DOHH2 (cell line): ENCODE data around the gene TAF1B.

ENCODE experiments used
- H3F3A ChIP-seq: fragments of 200-600 bp; sonication (generic), shearing (Covaris generic); 2 replicates; pipeline ENCODE4 v1.6.0; 2016; ENCODE audit warnings: antibody characterized with exemption, mild to moderate bottlenecking; ENCODE audit not compliant: control insufficient read depth, insufficient read depth
- H3K27ac ChIP-seq: fragments of 200-600 bp; sonication (generic); 2 replicates; pipeline ENCODE4 v1.5.1; 2014; ENCODE audit warnings: low read depth, mild to moderate bottlenecking, low read length, moderate library complexity
- H3K27me3 ChIP-seq: fragments of 200-600 bp; sonication (generic); 2 replicates; pipeline ENCODE4 v1.6.1; 2014; ENCODE audit warnings: mild to moderate bottlenecking, low read length, mixed read lengths; ENCODE audit not compliant: control insufficient read depth
- H3K36me3 ChIP-seq: fragments of 200-600 bp; sonication (generic); 2 replicates; pipeline ENCODE4 v1.6.1; 2014; ENCODE audit warnings: mild to moderate bottlenecking, low read length, moderate library complexity, mixed read lengths; ENCODE audit not compliant: control insufficient read depth
- H3K4me1 ChIP-seq: fragments of 200-600 bp; sonication (generic); 2 replicates; pipeline ENCODE4 v1.6.1; 2014; ENCODE audit warnings: mild to moderate bottlenecking, low read length, mixed read lengths; ENCODE audit not compliant: control insufficient read depth
- H3K4me2 ChIP-seq: fragments of 200-600 bp; sonication (generic); 2 replicates; pipeline ENCODE4 v1.6.0; 2014; ENCODE audit warnings: mild to moderate bottlenecking, low read length, moderate library complexity
- H3K4me3 ChIP-seq: fragments of 200-600 bp; sonication (generic); 2 replicates; pipeline ENCODE4 v1.5.1; 2014; ENCODE audit warnings: mild to moderate bottlenecking, low read length, mixed read lengths
- H3K79me2 ChIP-seq: fragments of 200-600 bp; sonication (generic); 2 replicates; pipeline ENCODE4 v1.6.1; 2014; ENCODE audit warnings: mild to moderate bottlenecking, low read length, mixed read lengths; ENCODE audit not compliant: control insufficient read depth
- H3K9me2 ChIP-seq: fragments of 200-600 bp; sonication (generic); replicated peaks from 2 replicates; pipeline ENCODE4 v1.6.1; 2014; ENCODE audit warnings: mild to moderate bottlenecking, low read length, mixed read lengths; ENCODE audit not compliant: control insufficient read depth
- H3K9me3 ChIP-seq: fragments of 200-600 bp; sonication (generic); 2 replicates; pipeline ENCODE4 v1.6.1; 2014; ENCODE audit warnings: antibody characterized with exemption, low read length, mixed read lengths; ENCODE audit not compliant: control insufficient read depth, insufficient read depth
- H4K20me1 ChIP-seq: fragments of 200-600 bp; sonication (generic); 2 replicates; pipeline ENCODE4 v1.6.0; 2014; ENCODE audit warnings: low read depth, mild to moderate bottlenecking, antibody characterized with exemption, low read length, moderate library complexity; ENCODE audit not compliant: control insufficient read depth, insufficient read depth
- CTCF ChIP-seq: fragments of 200-600 bp; sonication (generic); IDR thresholded peaks from one replicate; pipeline ENCODE4 v1.5.1; 2014; ENCODE audit warnings: antibody characterized with exemption, mild to moderate bottlenecking, low read depth, low read length; ENCODE audit not compliant: poor library complexity, severe bottlenecking
- EZH2phosphoT487 ChIP-seq: fragments of 200-600 bp; sonication (generic); IDR thresholded peaks from 2 replicates; pipeline ENCODE4 v1.6.1; 2017; ENCODE audit warnings: borderline replicate concordance, mild to moderate bottlenecking, antibody characterized with exemption, low read length, moderate library complexity, mixed read lengths

The TAF1B gene

DNA sequence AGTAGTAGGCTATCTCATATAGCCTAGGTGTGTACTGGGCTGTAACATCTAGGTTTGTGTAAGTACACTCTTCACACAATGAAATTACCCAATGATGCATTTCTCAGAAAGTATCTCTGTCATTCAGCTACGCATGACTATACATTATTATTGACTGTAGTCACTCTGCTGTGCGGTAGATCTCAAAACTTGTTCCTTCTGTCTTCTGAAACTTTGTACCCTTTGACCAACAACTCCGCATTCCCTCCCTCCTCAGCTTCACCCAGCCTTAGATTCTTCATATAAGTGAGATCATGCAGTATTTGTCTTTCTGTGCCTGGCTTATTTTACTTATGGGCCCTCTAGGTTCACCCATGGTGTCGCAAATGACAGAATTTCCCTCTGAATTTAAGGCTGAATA is 49.0 kb downstream of the TAF1B start:
- Histone ChIP-seq H3K9me2 (no peaks in the 10 kb centered on the region), H3K36me3 (peaks cover 9% of the 10 kb centered on the region), H3K27me3 (no peaks in the 10 kb centered on the region), H3K27ac (no peak overlapping the region), H3K4me1 (no peaks in the 10 kb centered on the region), H3K4me3 (no peak overlapping the region), H3K4me2 (no peak overlapping the region), H3F3A (no peaks in the 10 kb centered on the region), H3K79me2 (no peaks in the 10 kb centered on the region), H3K9me3 (peaks cover 6% of the 10 kb centered on the region; the same call in 1 of the 2 replicates), H4K20me1 (no peaks in the 10 kb centered on the region)
- TF ChIP-seq CTCF, result no peak
- TF ChIP-seq EZH2phosphoT487, result no peak

- H3K27ac ChIP-seq, result no peak overlapping the region
Measured at GRCh38 chr2:9895669-9896590, 52.7 kb downstream of the TAF1B start.

DNA sequence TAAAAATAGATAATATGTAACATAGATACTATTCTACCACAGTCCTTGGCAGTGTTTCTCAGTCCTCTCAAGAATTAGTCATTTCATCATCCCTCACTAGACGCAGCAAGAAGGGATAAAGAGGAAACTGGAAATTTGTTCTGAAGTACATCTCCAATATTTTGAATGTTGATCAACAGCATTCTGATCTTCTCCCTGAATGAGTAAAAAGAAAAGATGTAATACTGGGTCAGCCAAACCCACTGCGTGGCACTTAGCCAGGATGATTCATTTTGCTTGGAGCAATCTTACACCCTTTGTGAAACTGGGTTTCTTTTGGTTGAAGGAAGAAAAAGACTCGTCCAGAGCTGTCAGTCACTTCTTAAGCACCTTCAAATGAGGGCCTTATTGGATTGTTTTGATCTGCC is 54.1 kb downstream of the TAF1B start:
- no peaks in the 10 kb centered on the region for H4K20me1 ChIP-seq
- no peak overlapping the region for H3K4me3 ChIP-seq
- no peaks in the 10 kb centered on the region for H3K9me2 ChIP-seq
- no peak overlapping the region for H3K4me2 ChIP-seq
- H3K4me1 ChIP-seq, result no peaks in the 10 kb centered on the region
- TF ChIP-seq EZH2phosphoT487, result no peak
- TF ChIP-seq CTCF, result no peak
- no peaks in the 10 kb centered on the region for H3K9me3 ChIP-seq
- H3F3A ChIP-seq, result no peaks in the 10 kb centered on the region; the same call in 1 of the 2 replicates
- no peak overlapping the region for H3K27ac ChIP-seq
- H3K27me3 ChIP-seq, result no peaks in the 10 kb centered on the region
- H3K79me2 ChIP-seq, result no peaks in the 10 kb centered on the region
- no peaks in the 10 kb centered on the region; the same call in 1 of the 2 replicates for H3K36me3 ChIP-seq

More at GRCh38 chr2:9895669-9896590, 52.7 kb downstream of the TAF1B start:
- no peaks in the 10 kb centered on the region for H3K9me3 ChIP-seq
- H4K20me1 ChIP-seq, result no peaks in the 10 kb centered on the region
- no peak overlapping the region for H3K4me2 ChIP-seq
- no peaks in the 10 kb centered on the region for H3K9me2 ChIP-seq
- no peaks in the 10 kb centered on the region for H3K79me2 ChIP-seq
- H3K27me3 ChIP-seq, result no peaks in the 10 kb centered on the region
- TF ChIP-seq EZH2phosphoT487, result no peak
- peaks cover 5% of the 10 kb centered on the region; the same call in 1 of the 2 replicates for H3K36me3 ChIP-seq
- no peaks in the 10 kb centered on the region for H3F3A ChIP-seq
- no peaks in the 10 kb centered on the region for H3K4me1 ChIP-seq
- H3K4me3 ChIP-seq, result no peak overlapping the region

GRCh38 chr2:9897846-9898245 is 54.6 kb downstream of the TAF1B start:
- TF ChIP-seq EZH2phosphoT487 (no peak), CTCF (no peak)
- H3K4me3 ChIP-seq, result no peak overlapping the region
- no peaks in the 10 kb centered on the region for H3K79me2 ChIP-seq
- H3K9me3 ChIP-seq, result no peaks in the 10 kb centered on the region
- no peaks in the 10 kb centered on the region for H3K4me1 ChIP-seq
- no peaks in the 10 kb centered on the region for H3K9me2 ChIP-seq
- no peaks in the 10 kb centered on the region; the same call in 1 of the 2 replicates for H3F3A ChIP-seq
- no peaks in the 10 kb centered on the region for H3K27me3 ChIP-seq
- no peaks in the 10 kb centered on the region for H3K36me3 ChIP-seq
- no peaks in the 10 kb centered on the region for H4K20me1 ChIP-seq
- no peak overlapping the region for H3K4me2 ChIP-seq
- H3K27ac ChIP-seq, result no peak overlapping the region
